Spleen (tissue), 11 donors: ENCODE results near the gene GPD2. TPM values are rescaled to one million over a fixed set of nuclear protein-coding genes. Genes with fewer than 3 reads are reported as not detected.
A peak's percentile ranks its signal among the peaks of the same experiment; 100 is the strongest.

Experiments
- DNase-seq: peaks from one replicate; pipeline ENCODE4 v3.0.0-alpha.2; 2020
- H3K27ac ChIP-seq, 8 donors: fragments of 200-600 bp; sonication (generic) in 7 of 8; 1 replicate in 4 of 8; 2 replicates in 4 of 8; pipeline versions ENCODE4 v1.5.0 to v1.8.0; 2016 to 2021; ENCODE audit warnings: inconsistent platforms in 4 of 8, mild to moderate bottlenecking in 4 of 8, moderate library complexity in 1 of 8
- H3K27me3 ChIP-seq, 7 donors: fragments of 200-600 bp; sonication (generic) in 6 of 7; replicated peaks in 1 of 7; 1 replicate in 4 of 7; 2 replicates in 3 of 7; pipeline versions ENCODE4 v1.5.0 to v1.8.0; 2016 to 2021; ENCODE audit warnings: inconsistent platforms in 3 of 7, mild to moderate bottlenecking in 1 of 7
- H3K36me3 ChIP-seq, 6 donors: fragments of 200-600 bp; sonication (generic) in 5 of 6; 1 replicate in 4 of 6; 2 replicates in 2 of 6; pipeline versions ENCODE4 v1.5.0 to v1.8.0; 2016 to 2021; ENCODE audit warnings: inconsistent platforms in 2 of 6
- H3K4me1 ChIP-seq, 6 donors: fragments of 200-600 bp; sonication (generic) in 5 of 6; 1 replicate in 3 of 6; 2 replicates in 3 of 6; pipeline versions ENCODE4 v1.5.0 to v1.8.0; 2016 to 2021; ENCODE audit warnings: inconsistent platforms in 3 of 6
- H3K4me3 ChIP-seq, 8 donors: fragments of 200-600 bp; sonication (generic) in 7 of 8; 1 replicate in 4 of 8; 2 replicates in 4 of 8; pipeline versions ENCODE4 v1.5.0 to v1.8.0; 2016 to 2021; ENCODE audit warnings: inconsistent platforms in 4 of 8, mild to moderate bottlenecking in 4 of 8, moderate library complexity in 2 of 8
- H3K9me3 ChIP-seq, 8 donors: fragments of 200-600 bp; sonication (generic) in 7 of 8; 1 replicate in 4 of 8; 2 replicates in 4 of 8; pipeline versions ENCODE4 v1.5.0 to v1.8.0; 2016 to 2021; ENCODE audit warnings: inconsistent platforms in 4 of 8
- CTCF ChIP-seq, 11 experiments: fragments of 200-600 bp in 7 of 11; fragments of 450-650 bp in 4 of 11; sonication (generic) in 4 of 11; IDR thresholded peaks in 8 of 11; conservative IDR thresholded peaks in 3 of 11; 1 replicate in 7 of 11; 2 replicates in 4 of 11; pipeline versions ENCODE4 v1.4.0 to v1.8.0; 2016 to 2021; ENCODE audit warnings: antibody characterized with exemption in 11 of 11, inconsistent platforms in 4 of 11, mild to moderate bottlenecking in 1 of 11
- POLR2A ChIP-seq, 3 donors: fragments of 450-650 bp; IDR thresholded peaks; one replicate each; pipeline ENCODE4 v1.5.1; 2017; ENCODE audit warnings: antibody characterized with exemption in 3 of 3, mild to moderate bottlenecking in 1 of 3
- POLR2AphosphoS5 ChIP-seq, 3 donors: sonication (generic); formaldehyde crosslinking; IDR thresholded peaks; one replicate each; pipeline ENCODE4 v1.5.1; 2017; ENCODE audit warnings: antibody characterized with exemption in 3 of 3
- WGBS, 5 donors: extraction: QIAGEN DNeasy Blood & Tissue Kit in 3 of 5; methylation state at CpG; one replicate each; pipeline versions ENCODE4 v1.1.5 to v1.1.7; 2013 to 2018; 5-methylcytosine and 5-hydroxymethylcytosine counted together
- intact Hi-C: fragments of 100-400 bp; cut with DNase I; formaldehyde crosslinking; loops from one replicate; pipeline ENCODE4 v1.15.0; 2023; ENCODE audit warnings: low total_unique reads
- polyA plus RNA-seq, 3 donors: library from polyadenylated mRNA; stranded (reverse); fragments of 200-250 nt; gene quantifications; one replicate each; pipeline ENCODE4 v1.2.1, GENCODE V29; 2013
- total RNA-seq, 7 donors: library from RNA; depleted of rRNA in 3 of 7; stranded (reverse); fragments of >200 nt in 3 of 7; fragmentation: NEBNext Ultra II Directional in 4 of 7; extraction: Animal tissue kit (Norgen Biotek cat#: 25700) in 4 of 7; gene quantifications; one replicate each; pipeline versions ENCODE4 v1.1.0 to v1.2.1, GENCODE V29; 2016 to 2021
- donor health status: healthy with polysubstance abuse.
- donor health status: DM: no; HTN: no; CAD: no; lungs with moderate emphysema.
- donor health status: DM: no; HTN: no; CAD: no.
- donor health status: Bipolar disorder and iron deficiency.
- donor health status: healthy.
- donor health status: DM: no; HTN: no; CAD: no.
- donor health status: DM: yes; HTN: yes; CAD: no.

Gene GPD2
- total and polyA plus RNA-seq, 10 donors, result 3.5 to 74.9 (median 28.8) TPM

- intact Hi-C loops, result no loop called here
- no peak overlapping the region for H3K27ac ChIP-seq
- no peak overlapping the region for H3K4me3 ChIP-seq
- H3K27me3 ChIP-seq, result no peaks in the 10 kb centered on the region
- 86 to 93% (median 87%) methylated on average over 2 of the region's 2 CpGs for WGBS, 5 donors
- DNase-seq, result no peak
- H3K36me3 ChIP-seq, result no peaks in the 10 kb centered on the region
- H3K9me3 ChIP-seq, result peaks cover 0 to 8% (median 2%) of the 10 kb centered on the region in 8 donors
- TF ChIP-seq POLR2AphosphoS5 (IDR thresholded peaks at IDR 0.05) (no peak), POLR2A (IDR thresholded peaks at IDR 0.05) (no peak), CTCF (IDR thresholded peaks at IDR 0.05 in 8 of 11, conservative IDR thresholded peaks at IDR 0.05 in 3 of 11) (no peak)
- H3K4me1 ChIP-seq, result no peaks in the 10 kb centered on the region
These were observed 182.9 kb downstream of the GPD2 start for GRCh38 chr2:156619021-156619539.

- 82 to 94% (median 84%) methylated on average over 1 of the region's 1 CpG for WGBS, 5 donors
- H3K36me3 ChIP-seq, result no peaks in the 10 kb centered on the region
- intact Hi-C loops, result no loop called here
- TF ChIP-seq POLR2AphosphoS5 (IDR thresholded peaks at IDR 0.05) (no peak), POLR2A (IDR thresholded peaks at IDR 0.05) (no peak), CTCF (IDR thresholded peaks at IDR 0.05 in 8 of 11, conservative IDR thresholded peaks at IDR 0.05 in 3 of 11) (no peak)
- no peaks in the 10 kb centered on the region for H3K27me3 ChIP-seq
- DNase-seq, result no peak
- no peaks in the 10 kb centered on the region for H3K4me1 ChIP-seq
- H3K27ac ChIP-seq, result no peak overlapping the region
- peaks cover 0 to 18% (median 10%) of the 10 kb centered on the region in 8 donors for H3K9me3 ChIP-seq
- no peak overlapping the region for H3K4me3 ChIP-seq
These were observed 186.3 kb downstream of the GPD2 start for GRCh38 chr2:156622491-156622890.

GRCh38 chr2:156625360-156626170, 189.4 kb downstream of the GPD2 start:
- H3K4me1 ChIP-seq, result no peaks in the 10 kb centered on the region
- intact Hi-C loops, result no loop called here
- H3K27ac ChIP-seq, result peak overlapping the region in 1 of 8 donors; percentile 26
- no peak overlapping the region for H3K4me3 ChIP-seq
- no peaks in the 10 kb centered on the region for H3K27me3 ChIP-seq
- DNase-seq, result no peak
- no peaks in the 10 kb centered on the region for H3K36me3 ChIP-seq
- WGBS, 5 donors, result 44 to 73% (median 61%) methylated on average over 5 of the region's 5 CpGs
- H3K9me3 ChIP-seq, result peaks cover 0 to 18% (median 10%) of the 10 kb centered on the region in 8 donors
- TF ChIP-seq POLR2AphosphoS5 (IDR thresholded peaks at IDR 0.05), result peak in 1 of 3 donors; percentile 11
- no peak for TF ChIP-seq POLR2A (IDR thresholded peaks at IDR 0.05)

GRCh38 chr2:156626931-156627330, 190.8 kb downstream of the GPD2 start:
- intact Hi-C loops, result no loop called here
- no peaks in the 10 kb centered on the region for H3K36me3 ChIP-seq

More at GRCh38 chr2:156626931-156627330, 190.8 kb downstream of the GPD2 start:
- H3K9me3 ChIP-seq, result peaks cover 0 to 12% (median 7%) of the 10 kb centered on the region in 8 donors
- no peak overlapping the region for H3K27ac ChIP-seq
- H3K4me3 ChIP-seq, result no peak overlapping the region
- no peaks in the 10 kb centered on the region for H3K4me1 ChIP-seq
- TF ChIP-seq CTCF (IDR thresholded peaks at IDR 0.05 in 8 of 11, conservative IDR thresholded peaks at IDR 0.05 in 3 of 11), result no peak
- no peak for TF ChIP-seq POLR2A (IDR thresholded peaks at IDR 0.05)
- no peak for TF ChIP-seq POLR2AphosphoS5 (IDR thresholded peaks at IDR 0.05)
- 79 to 93% (median 84%) methylated on average over 1 of the region's 1 CpG for WGBS, 5 donors
- no peak for DNase-seq
- no peaks in the 10 kb centered on the region for H3K27me3 ChIP-seq
